HepG2 (cell line): ENCODE measurements around the gene MTR.

Source experiments
- CREB1 ChIP-seq, 2 experiments: fragments of 450-650 bp in 1 of 2; IDR thresholded peaks; 2 replicates each; pipeline ENCODE4 v1.6.1; 2016 to 2017; ENCODE audit warnings: control low read depth in 1 of 2, mild to moderate bottlenecking in 1 of 2, missing compliant biosample characterization in 1 of 2, missing genetic modification characterization in 1 of 2
- DNMT3B ChIP-seq: conservative IDR thresholded peaks from 2 replicates; pipeline ENCODE4 v1.6.1; 2016; ENCODE audit warnings: missing biosample characterization, control low read depth
- FOXA1 ChIP-seq, 2 experiments: fragments of 450-650 bp in 1 of 2; sonication (generic) in 1 of 2; formaldehyde crosslinking in 1 of 2; IDR thresholded peaks; 2 replicates each; pipeline versions ENCODE4 v1.4.0 to v1.6.1; 2016 to 2020; ENCODE audit warnings: missing genetic modification reagents in 1 of 2
- FOXJ3 ChIP-seq: sonication (generic); formaldehyde crosslinking; IDR thresholded peaks from 2 replicates; pipeline ENCODE4 v1.4.0; 2020; ENCODE audit warnings: missing genetic modification reagents, mild to moderate bottlenecking, borderline replicate concordance
- KLF13 ChIP-seq: sonication (generic); formaldehyde crosslinking; IDR thresholded peaks from 2 replicates; pipeline ENCODE4 v1.4.0; 2020; ENCODE audit warnings: mild to moderate bottlenecking, missing genetic modification reagents
- MEIS2 ChIP-seq: sonication (generic); formaldehyde crosslinking; IDR thresholded peaks from 2 replicates; pipeline ENCODE4 v1.9.0; 2021; ENCODE audit warnings: mild to moderate bottlenecking, missing genetic modification reagents
- POLR2A ChIP-seq, 2 experiments: IDR thresholded peaks; 2 replicates each; pipeline ENCODE4 v1.6.1; 2011; ENCODE audit warnings: low read depth in 2 of 2, low read length in 2 of 2, mild to moderate bottlenecking in 1 of 2, moderate library complexity in 1 of 2; ENCODE audit not compliant: insufficient read depth in 1 of 2
- SIN3A ChIP-seq: IDR thresholded peaks from 2 replicates; pipeline ENCODE4 v1.6.1; 2011; ENCODE audit warnings: low read depth, mild to moderate bottlenecking, control low read depth, low read length, borderline replicate concordance
- SMC3 ChIP-seq: IDR thresholded peaks from 2 replicates; pipeline ENCODE4 v1.6.1; 2011; ENCODE audit warnings: low read length, improper control_type of control experiment
- STAT6 ChIP-seq: sonication (generic); formaldehyde crosslinking; IDR thresholded peaks from 2 replicates; pipeline ENCODE4 v1.4.0; 2020; ENCODE audit warnings: missing genetic modification reagents, mild to moderate bottlenecking, borderline replicate concordance
- ZNF468 ChIP-seq: sonication (generic); formaldehyde crosslinking; IDR thresholded peaks from 2 replicates; pipeline ENCODE4 v1.8.0; 2022; ENCODE audit warnings: mild to moderate bottlenecking, moderate library complexity, missing genetic modification reagents
- ZNF768 ChIP-seq: sonication (generic); formaldehyde crosslinking; IDR thresholded peaks from 2 replicates; pipeline ENCODE4 v1.4.0; 2020; ENCODE audit warnings: missing genetic modification reagents
- ZSCAN22 ChIP-seq: sonication (generic); formaldehyde crosslinking; IDR thresholded peaks from 2 replicates; pipeline ENCODE4 v1.4.0; 2020; ENCODE audit warnings: mild to moderate bottlenecking, missing genetic modification reagents

GRCh38 chr1:236907205-236907604 lies 112.1 kb downstream of the MTR start:
- TF ChIP-seq ZNF768 (CRISPR knock-in tag) = no peak
- no peak for TF ChIP-seq KLF13 (CRISPR knock-in tag)
- no peak for TF ChIP-seq ZNF468 (CRISPR knock-in tag)
- TF ChIP-seq ZSCAN22 (CRISPR knock-in tag) = no peak
- TF ChIP-seq POLR2A (IDR thresholded peaks at IDR 0.05; ENCODE audit: insufficient read depth in 1 of 2, low read depth in 2 of 2, low read length in 2 of 2) = no peak
- TF ChIP-seq SIN3A = no peak
- no peak for TF ChIP-seq MEIS2 (CRISPR knock-in tag)
- TF ChIP-seq SMC3 = no peak
- no peak for TF ChIP-seq STAT6 (CRISPR knock-in tag)
- TF ChIP-seq DNMT3B (CRISPR knock-in tag) = no peak
- no peak for TF ChIP-seq FOXA1 (IDR thresholded peaks at IDR 0.05)
- no peak for TF ChIP-seq FOXA1 (CRISPR knock-in tag; IDR thresholded peaks at IDR 0.05)
- TF ChIP-seq FOXJ3 = no peak
- TF ChIP-seq CREB1 (IDR thresholded peaks at IDR 0.05) = no peak
- TF ChIP-seq CREB1 (CRISPR knock-in tag; IDR thresholded peaks at IDR 0.05) = no peak
